NCI-H748 treated with DMSO at 0.1 percent for 48 hours (cell line): Measurements from ENCODE around the gene CASP10.

Experiments used
- DNase-seq: peaks from one replicate; lab custom pipeline; 2025; lab: John Stamatoyannopoulos, UW

The CASP10 gene

DNA sequence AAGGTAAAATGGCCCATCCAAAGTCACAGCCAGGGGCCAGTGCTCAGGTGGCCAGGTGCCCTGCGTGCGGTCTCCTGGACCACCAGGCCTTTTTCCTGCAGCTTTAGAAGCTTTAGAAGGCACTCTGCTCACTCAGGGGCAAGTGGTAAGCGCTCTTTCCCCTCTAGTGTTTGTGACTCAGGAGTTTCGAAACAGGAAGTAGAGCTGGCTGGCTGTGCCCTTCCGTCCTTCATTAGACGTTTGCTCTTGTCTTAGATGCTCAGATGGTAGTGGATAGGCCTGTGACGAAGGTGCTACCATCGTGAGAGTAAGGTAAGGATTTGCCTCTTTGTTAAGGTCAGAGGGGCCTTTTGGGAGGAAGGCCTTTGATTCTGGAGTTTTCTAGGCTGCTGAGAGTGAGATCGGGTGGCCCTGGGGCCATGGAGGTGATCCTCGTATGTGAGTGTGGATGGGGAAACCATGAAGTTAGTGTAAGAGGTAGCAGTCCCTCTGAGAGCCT is 77.4 kb downstream of the CASP10 start, which contains the start of gene CASP8:
Gene CASP8 (plus strand): TSS at position 235 of the 499 bp plus-strand sequence. CDS start 5,951 bp downstream, outside the sequence.
- no peak for DNase-seq

- no peak for DNase-seq
Measured at GRCh38 chr2:201261471-201261870, 78.5 kb downstream of the CASP10 start.

DNA sequence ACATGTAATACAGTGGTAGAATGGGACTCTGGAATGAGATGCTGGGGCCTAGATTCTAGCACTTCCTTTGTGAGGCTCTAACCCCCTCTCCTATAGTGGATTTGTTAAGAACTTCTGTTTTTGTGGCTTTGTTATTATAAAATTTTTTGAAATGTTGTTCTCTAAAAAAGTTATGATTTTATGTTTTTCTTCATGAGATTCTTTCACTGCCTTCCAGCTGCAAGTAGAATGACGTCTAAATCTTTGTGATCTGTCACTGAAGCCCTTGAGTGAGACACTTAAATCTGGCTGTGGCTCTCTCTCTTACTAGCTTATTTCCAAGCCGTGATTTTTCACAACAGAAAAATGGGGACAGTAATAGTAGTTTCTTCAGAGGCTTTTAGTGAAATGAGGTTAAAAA is 79.0 kb downstream of the CASP10 start:
- no peak for DNase-seq

- no peak for DNase-seq
Measured at GRCh38 chr2:201262718-201263117, 79.8 kb downstream of the CASP10 start.

DNA sequence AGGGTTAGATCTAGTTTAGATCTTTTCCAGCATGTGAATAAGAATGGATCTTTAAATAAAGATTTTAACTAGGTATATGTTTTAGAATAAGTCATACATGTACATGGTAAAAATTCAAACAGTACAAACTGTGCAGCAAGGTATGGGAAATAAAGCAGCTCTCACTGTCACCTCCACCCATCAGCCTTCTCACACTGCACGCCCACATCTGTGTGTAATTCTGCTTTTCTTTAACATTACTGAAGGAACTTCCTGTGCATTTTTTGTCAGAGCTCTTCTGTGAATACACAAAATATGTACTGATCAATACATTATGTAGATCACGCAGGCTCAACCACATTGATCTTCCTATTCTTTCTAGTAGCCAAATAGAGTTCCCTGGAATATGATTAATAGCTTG is 80.8 kb downstream of the CASP10 start:
- no peak for DNase-seq

- DNase-seq: no peak
Measured at GRCh38 chr2:201264472-201265173, 81.7 kb downstream of the CASP10 start.

DNA sequence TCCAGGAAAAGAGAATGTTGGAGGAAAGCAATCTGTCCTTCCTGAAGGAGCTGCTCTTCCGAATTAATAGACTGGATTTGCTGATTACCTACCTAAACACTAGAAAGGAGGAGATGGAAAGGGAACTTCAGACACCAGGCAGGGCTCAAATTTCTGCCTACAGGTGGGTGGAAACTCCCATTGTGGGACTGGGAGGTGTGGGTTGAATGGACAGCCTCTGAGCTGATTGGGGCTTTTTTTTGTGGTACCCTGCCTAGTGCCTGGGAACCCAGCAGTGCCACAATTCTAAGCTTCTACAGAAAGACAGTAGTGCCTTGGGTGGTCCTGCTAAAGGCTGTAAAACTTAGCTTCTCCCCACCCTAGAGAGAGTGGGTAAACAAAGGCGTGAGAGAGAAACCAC is 83.7 kb downstream of the CASP10 start:
- no peak for DNase-seq

DNA sequence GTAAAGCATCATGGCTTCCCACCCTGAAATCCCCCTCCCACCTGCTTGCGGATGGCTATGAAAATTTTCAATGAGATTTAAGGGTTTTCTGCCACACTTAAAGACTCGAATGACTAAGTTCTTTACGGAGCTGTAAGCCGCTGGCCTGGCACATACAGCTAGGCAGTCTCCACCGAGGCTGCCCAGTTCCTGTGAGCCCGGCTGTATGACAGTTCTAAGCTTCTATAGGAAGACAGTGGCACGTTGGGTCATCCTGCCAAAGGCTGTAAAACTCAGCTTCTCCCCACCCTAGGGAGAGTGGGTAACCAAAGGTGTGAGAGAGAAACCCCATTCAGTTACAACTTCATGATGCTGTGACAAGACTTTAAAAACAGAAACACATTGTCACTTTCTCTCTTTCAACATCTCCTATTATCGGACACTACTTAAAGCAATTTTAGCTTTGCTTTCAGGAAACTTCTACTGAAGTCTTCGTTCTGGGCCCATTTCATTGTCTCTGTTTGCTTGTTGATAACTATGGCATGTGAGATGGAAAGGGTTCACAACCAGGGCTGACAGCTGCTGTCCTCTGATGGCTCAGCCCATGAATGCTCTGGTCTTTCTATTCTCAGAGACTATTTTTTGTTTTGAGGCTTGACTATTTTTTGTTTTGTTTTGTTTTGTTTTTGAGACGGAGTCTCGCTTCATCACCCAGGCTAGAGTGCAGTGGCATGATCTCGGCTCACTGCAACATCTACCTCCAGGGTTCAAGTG is 84.5 kb downstream of the CASP10 start:
- DNase-seq: no peak

DNA sequence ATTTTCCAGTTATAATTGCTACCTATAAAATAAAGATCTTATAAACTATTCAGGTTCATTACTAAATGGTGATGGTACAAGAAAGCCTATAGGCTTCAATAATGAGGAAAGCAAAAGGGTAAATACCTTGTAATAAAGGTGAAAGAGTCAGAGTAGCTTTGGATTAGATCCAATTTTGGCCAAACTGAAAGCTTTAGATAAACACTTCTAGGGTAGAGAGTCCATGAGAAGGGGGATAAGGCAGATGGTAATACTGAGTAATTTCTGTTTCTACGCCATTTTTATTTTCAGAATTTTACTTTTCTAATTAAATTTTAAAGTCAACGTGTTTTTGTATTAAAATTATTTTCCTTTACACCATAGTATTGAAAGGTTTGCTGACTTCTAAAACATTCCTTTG is 86.8 kb downstream of the CASP10 start:
- DNase-seq: no peak

DNA sequence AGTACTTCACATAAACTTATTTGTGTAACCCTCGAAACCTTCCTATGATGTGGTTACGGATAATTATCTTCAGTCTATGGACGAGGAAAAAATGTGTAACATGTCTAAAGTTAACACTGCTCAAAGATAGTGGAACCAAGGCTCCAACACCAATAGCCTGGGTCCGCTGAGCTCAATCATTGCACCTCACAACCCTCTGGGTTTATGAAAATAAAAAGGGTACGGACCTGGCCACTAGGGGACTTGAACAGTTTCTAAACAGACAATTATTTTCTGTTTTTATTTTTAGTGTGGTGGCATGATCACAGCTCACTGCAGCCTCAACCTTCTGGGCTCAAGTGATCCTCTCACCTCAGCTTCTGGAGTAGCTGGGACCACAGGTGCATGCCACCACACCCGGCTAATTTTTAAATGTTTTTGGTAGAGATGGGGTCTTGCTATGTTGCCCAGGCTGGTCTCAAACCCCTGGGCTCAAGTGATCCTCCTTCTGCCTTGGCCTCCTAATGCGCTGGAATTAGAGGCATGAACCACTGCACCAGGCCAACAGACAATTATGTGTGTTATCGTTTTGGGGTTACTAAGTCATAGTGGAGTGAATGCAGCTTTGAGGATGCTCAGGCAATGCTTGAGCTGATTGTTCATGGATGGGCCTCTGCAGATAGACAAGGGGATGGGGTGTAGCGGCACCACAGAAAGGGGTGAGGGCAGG is 87.5 kb downstream of the CASP10 start:
- DNase-seq: no peak

DNA sequence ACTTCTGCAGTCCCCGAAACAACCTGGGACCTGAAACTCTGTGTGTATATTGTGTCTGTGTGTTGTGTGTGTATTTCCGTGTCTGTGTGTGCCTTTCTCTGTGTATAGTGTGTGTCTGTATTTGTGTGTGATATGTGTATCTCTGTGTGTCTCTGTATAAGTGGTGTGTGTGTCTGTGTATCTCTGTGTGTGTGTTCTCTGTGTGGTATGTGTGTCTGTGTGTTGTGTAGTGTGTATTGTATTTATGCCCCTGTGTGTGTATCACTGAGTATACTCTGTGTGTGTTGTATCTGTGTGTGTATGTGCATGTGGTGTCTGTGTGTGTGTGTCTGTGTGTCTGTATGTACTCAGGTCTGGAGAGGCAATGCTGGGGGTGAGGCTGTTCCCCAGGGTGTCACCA is 89.0 kb downstream of the CASP10 start:
- DNase-seq: no peak

- DNase-seq: no peak
Measured at GRCh38 chr2:201273330-201273983, 90.5 kb downstream of the CASP10 start.

- no peak for DNase-seq
Measured at GRCh38 chr2:201275069-201275468, 92.1 kb downstream of the CASP10 start.

DNA sequence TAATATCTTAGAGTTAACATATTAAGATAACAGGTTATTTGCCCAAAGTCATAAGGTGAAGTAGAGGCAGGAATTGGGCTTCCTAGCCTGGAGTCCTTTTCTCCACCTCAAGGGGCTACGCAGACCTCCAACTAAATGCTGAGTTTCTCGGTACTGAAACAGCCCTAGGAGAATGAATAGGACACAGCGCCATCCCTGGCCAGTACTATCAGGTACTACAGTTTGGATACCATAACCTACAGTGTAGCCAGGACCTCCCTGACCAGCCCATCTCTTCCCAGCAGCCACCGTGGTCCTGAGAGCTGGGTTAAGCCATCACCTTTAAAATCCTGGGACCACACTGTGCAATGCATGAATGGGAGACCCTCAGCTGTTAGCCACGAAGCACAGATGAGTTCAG is 93.0 kb downstream of the CASP10 start:
- no peak for DNase-seq

- DNase-seq: no peak
Measured at GRCh38 chr2:201276511-201276910, 93.6 kb downstream of the CASP10 start.
